ENCODE results near the gene NLN.

Gene NLN

GRCh38 chr5:65873181-65873750 is 151.3 kb downstream of the NLN start:
- no peak for DNase-seq (ENCODE audit: low spot score)

GRCh38 chr5:65874241-65874640 is 152.2 kb downstream of the NLN start:
- DNase-seq (ENCODE audit: low spot score), result no peak

GRCh38 chr5:65876496-65876895 is 154.5 kb downstream of the NLN start:
- no peak for DNase-seq (ENCODE audit: low spot score)

- no peak for DNase-seq (ENCODE audit: low spot score)
These were observed 155.0 kb downstream of the NLN start for GRCh38 chr5:65876970-65877369.

All from CD4-positive, alpha-beta T cell treated with Interleukin-6 at 100 ng/mL for 8 hours (primary cell).